Measurements from ENCODE around the gene ALAS1. TPM values are rescaled to one million over a fixed set of nuclear protein-coding genes. Genes with fewer than 3 reads are reported as not detected.

The ALAS1 gene
- total RNA-seq, 1 experiment from 2014 or later: 89.4 TPM

DNA sequence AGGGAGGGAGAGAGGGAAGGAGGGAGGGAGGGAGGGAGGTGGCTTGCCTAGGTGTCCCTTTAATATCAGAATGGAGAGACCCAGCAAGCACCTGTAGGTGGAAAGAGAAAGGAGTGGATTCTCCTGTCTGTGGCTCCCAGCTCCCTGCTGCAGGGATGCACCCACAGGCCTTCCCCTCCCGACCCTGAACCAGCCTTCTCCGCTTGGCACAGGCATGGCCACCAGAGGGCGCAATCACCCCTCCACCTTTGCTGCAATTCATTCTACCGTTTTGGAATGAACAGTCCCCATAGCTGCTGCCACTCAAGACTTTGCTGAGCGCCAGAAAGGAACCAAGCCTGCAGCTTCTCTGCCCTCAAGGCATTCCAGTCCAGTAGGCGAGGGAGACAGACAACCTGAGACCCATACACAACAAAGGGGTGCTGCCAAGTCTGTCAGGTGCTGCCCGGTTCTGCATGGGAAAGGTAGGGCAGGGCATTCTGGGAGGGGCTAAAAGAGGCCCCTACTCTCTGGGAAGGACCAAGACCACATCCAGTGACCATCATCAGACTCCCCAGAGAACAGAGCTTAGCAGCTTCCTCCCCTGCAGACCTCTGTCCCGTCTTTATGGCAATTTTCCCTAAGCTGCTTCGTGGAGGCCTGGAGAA lies 22.5 kb downstream of the ALAS1 start:
- no peaks in the 10 kb centered on the region for H3K9me3 ChIP-seq (ENCODE audit: control insufficient read depth, insufficient read depth, low read depth, low read length)
- ChIA-PET POLR2A (no interaction called here), CTCF (interaction anchor here (0.5 to 1.3 kb wide), 5 partner anchors 29 to 499 kb away, joined by 3 to 4 read pairs (median 3); partner anchors contain the start of gene POC1A)
- no peak overlapping the region for H3K27ac ChIP-seq (ENCODE audit: low read length)
- intact Hi-C loops (cut with micrococcal nuclease; ENCODE audit: unreplicated experiment): no loop called here
- DNase-seq (ENCODE audit: low read depth, low spot score) (peak; percentile 64), ATAC-seq (peak; percentile 80)
- H3K27me3 ChIP-seq (ENCODE audit: control insufficient read depth, insufficient read depth, low read length): no peaks in the 10 kb centered on the region
- BruUV-seq (replicated peaks): no TSS peak
- H3K4me3 ChIP-seq (ENCODE audit: low read depth in 2 of 2, low read length in 2 of 2): no peak overlapping the region
- TF ChIP-seq, protein P1, sequence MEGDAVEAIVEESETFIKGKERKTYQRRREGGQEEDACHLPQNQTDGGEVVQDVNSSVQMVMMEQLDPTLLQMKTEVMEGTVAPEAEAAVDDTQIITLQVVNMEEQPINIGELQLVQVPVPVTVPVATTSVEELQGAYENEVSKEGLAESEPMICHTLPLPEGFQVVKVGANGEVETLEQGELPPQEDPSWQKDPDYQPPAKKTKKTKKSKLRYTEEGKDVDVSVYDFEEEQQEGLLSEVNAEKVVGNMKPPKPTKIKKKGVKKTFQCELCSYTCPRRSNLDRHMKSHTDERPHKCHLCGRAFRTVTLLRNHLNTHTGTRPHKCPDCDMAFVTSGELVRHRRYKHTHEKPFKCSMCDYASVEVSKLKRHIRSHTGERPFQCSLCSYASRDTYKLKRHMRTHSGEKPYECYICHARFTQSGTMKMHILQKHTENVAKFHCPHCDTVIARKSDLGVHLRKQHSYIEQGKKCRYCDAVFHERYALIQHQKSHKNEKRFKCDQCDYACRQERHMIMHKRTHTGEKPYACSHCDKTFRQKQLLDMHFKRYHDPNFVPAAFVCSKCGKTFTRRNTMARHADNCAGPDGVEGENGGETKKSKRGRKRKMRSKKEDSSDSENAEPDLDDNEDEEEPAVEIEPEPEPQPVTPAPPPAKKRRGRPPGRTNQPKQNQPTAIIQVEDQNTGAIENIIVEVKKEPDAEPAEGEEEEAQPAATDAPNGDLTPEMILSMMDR (IDR thresholded peaks at IDR 0.05): peak; percentile 88
- TF ChIP-seq TCF7L2 (IDR thresholded peaks at IDR 0.05; ENCODE audit: low read depth, low read length): no peak
- peaks cover 19% of the 10 kb centered on the region for H3K4me1 ChIP-seq (ENCODE audit: control insufficient read depth, insufficient read depth, low read length)
- in situ Hi-C loops (cut with HindIII; ENCODE audit: low pct_unique_long_range_greater_than_20kb, low sequenced_read_pairs): no loop called here
- no peaks in the 10 kb centered on the region for H3K36me3 ChIP-seq (ENCODE audit: control insufficient read depth, insufficient read depth, low read length)

DNA sequence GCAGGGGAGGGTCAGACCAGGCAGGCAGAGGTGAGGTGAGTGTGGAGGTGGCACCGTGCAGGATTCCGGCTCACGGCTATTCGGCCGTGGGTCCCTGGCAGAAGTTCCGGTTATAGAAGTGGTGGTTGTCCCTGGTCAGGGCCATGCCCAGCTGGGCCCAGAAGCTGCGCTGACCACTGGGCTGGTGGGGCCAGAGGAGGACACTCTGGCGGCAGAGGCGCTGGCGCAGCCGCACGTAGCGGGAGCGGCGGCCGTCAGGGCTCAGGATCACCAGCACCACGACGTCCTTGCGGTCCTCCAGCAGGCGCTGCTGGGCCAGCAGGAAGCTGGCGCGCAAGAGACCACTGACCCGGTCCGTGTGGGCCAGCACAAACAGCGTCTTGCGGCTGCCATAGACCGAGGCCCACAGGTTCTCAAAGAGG lies 23.2 kb downstream of the ALAS1 start:
- BruUV-seq (replicated peaks): no TSS peak
- DNase-seq (ENCODE audit: low read depth, low spot score) (no peak), ATAC-seq (no peak)
- Histone ChIP-seq H3K27me3 (ENCODE audit: control insufficient read depth, insufficient read depth, low read length) (no peaks in the 10 kb centered on the region), H3K9me3 (ENCODE audit: control insufficient read depth, insufficient read depth, low read depth, low read length) (no peaks in the 10 kb centered on the region), H3K27ac (ENCODE audit: low read length) (no peak overlapping the region), H3K4me3 (ENCODE audit: low read depth in 2 of 2, low read length in 2 of 2) (no peak overlapping the region), H3K4me1 (ENCODE audit: control insufficient read depth, insufficient read depth, low read length) (peaks cover 19% of the 10 kb centered on the region), H3K36me3 (ENCODE audit: control insufficient read depth, insufficient read depth, low read length) (no peaks in the 10 kb centered on the region)
- in situ Hi-C loops (cut with HindIII; ENCODE audit: low pct_unique_long_range_greater_than_20kb, low sequenced_read_pairs) (no loop called here), intact Hi-C loops (cut with micrococcal nuclease; ENCODE audit: unreplicated experiment) (no loop called here)
- POLR2A ChIA-PET: no interaction called here
- TF ChIP-seq TCF7L2 (IDR thresholded peaks at IDR 0.05; ENCODE audit: low read depth, low read length) (no peak), POLR2AphosphoS5 (IDR thresholded peaks at IDR 0.05; ENCODE audit: low read depth, low read length) (no peak), SIN3A (IDR thresholded peaks at IDR 0.05; ENCODE audit: borderline replicate concordance, insufficient read depth, low read depth, low read length) (no peak)
- TF ChIP-seq, protein P2, sequence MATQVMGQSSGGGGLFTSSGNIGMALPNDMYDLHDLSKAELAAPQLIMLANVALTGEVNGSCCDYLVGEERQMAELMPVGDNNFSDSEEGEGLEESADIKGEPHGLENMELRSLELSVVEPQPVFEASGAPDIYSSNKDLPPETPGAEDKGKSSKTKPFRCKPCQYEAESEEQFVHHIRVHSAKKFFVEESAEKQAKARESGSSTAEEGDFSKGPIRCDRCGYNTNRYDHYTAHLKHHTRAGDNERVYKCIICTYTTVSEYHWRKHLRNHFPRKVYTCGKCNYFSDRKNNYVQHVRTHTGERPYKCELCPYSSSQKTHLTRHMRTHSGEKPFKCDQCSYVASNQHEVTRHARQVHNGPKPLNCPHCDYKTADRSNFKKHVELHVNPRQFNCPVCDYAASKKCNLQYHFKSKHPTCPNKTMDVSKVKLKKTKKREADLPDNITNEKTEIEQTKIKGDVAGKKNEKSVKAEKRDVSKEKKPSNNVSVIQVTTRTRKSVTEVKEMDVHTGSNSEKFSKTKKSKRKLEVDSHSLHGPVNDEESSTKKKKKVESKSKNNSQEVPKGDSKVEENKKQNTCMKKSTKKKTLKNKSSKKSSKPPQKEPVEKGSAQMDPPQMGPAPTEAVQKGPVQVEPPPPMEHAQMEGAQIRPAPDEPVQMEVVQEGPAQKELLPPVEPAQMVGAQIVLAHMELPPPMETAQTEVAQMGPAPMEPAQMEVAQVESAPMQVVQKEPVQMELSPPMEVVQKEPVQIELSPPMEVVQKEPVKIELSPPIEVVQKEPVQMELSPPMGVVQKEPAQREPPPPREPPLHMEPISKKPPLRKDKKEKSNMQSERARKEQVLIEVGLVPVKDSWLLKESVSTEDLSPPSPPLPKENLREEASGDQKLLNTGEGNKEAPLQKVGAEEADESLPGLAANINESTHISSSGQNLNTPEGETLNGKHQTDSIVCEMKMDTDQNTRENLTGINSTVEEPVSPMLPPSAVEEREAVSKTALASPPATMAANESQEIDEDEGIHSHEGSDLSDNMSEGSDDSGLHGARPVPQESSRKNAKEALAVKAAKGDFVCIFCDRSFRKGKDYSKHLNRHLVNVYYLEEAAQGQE (IDR thresholded peaks at IDR 0.05; ENCODE audit: insufficient read depth in 1 of 2, low read depth in 2 of 2, low read length in 1 of 2): no peak
- TF ChIP-seq, protein P1 (IDR thresholded peaks at IDR 0.05): no peak
- CTCF ChIA-PET: interaction anchor here (0.5 to 0.7 kb wide), 4 partner anchors 118 to 499 kb away, joined by 3 to 7 read pairs (median 3); no protein-coding TSS in a partner anchor
